ENCODE results near the gene RMP24.

RMP24 gene

DNA sequence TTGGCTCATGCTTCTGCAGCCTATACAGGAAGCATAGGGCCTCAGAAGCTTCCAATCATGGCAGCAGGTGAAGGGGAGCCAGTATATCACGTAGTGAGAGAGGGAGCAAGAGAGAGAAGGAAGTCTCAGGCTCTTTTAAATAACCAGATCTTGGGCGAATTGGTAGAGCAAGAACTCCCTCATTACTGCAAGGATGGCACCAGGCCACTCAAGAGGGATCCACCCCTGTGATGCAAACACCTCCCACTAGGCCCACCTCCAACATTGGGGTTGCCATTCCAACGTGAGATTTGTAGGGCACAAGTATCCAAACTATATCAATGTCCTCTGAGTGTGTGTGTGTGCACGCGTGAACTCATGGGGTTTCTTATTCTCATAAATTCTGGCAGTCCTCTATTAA, 37.6 kb upstream of the RMP24 start:
- H3K4me1 Mint-ChIP-seq (ENCODE audit: low read depth) = no peaks in the 10 kb centered on the region
- TF ChIP-seq, protein P1, sequence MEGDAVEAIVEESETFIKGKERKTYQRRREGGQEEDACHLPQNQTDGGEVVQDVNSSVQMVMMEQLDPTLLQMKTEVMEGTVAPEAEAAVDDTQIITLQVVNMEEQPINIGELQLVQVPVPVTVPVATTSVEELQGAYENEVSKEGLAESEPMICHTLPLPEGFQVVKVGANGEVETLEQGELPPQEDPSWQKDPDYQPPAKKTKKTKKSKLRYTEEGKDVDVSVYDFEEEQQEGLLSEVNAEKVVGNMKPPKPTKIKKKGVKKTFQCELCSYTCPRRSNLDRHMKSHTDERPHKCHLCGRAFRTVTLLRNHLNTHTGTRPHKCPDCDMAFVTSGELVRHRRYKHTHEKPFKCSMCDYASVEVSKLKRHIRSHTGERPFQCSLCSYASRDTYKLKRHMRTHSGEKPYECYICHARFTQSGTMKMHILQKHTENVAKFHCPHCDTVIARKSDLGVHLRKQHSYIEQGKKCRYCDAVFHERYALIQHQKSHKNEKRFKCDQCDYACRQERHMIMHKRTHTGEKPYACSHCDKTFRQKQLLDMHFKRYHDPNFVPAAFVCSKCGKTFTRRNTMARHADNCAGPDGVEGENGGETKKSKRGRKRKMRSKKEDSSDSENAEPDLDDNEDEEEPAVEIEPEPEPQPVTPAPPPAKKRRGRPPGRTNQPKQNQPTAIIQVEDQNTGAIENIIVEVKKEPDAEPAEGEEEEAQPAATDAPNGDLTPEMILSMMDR (IDR thresholded peaks at IDR 0.05) = no peak
- no peaks in the 10 kb centered on the region for H3K36me3 Mint-ChIP-seq (ENCODE audit: low read depth)
- no peak overlapping the region for H3K4me3 Mint-ChIP-seq (ENCODE audit: unreplicated experiment)
- H3K27me3 Mint-ChIP-seq (ENCODE audit: low read depth) = peaks cover 7% of the 10 kb centered on the region
- H3K9me3 Mint-ChIP-seq (ENCODE audit: low read depth) = peaks cover 5% of the 10 kb centered on the region
- no peak for DNase-seq (ENCODE audit: low spot score)
- H3K27ac Mint-ChIP-seq (ENCODE audit: unreplicated experiment) = no peak overlapping the region

DNA sequence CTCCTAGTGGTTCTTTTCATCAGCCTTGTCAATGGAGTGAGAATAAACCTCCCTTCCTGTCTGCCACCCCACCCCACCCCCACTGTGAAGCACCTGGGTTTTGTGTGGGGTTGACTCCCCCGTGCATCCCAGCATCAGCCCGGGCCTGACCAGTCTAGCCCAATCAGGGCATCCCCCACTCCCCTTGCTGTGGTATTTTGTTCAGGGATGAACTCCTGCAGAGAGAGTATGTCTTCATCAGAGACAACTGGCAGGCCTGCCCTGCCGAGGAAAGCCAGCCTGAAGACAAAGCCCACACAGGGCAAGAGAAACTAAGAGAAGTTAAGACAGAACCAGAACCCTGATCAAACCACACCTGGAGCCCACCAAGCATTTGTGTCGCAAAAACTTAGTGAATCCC, 36.7 kb upstream of the RMP24 start:
- H3K27me3 Mint-ChIP-seq (ENCODE audit: low read depth) = peaks cover 7% of the 10 kb centered on the region
- no peaks in the 10 kb centered on the region for H3K9me3 Mint-ChIP-seq (ENCODE audit: low read depth)
- H3K36me3 Mint-ChIP-seq (ENCODE audit: low read depth) = no peaks in the 10 kb centered on the region
- no peak overlapping the region for H3K4me3 Mint-ChIP-seq (ENCODE audit: unreplicated experiment)
- TF ChIP-seq, protein P1 (IDR thresholded peaks at IDR 0.05) = no peak
- DNase-seq (ENCODE audit: low spot score) = no peak
- no peaks in the 10 kb centered on the region for H3K4me1 Mint-ChIP-seq (ENCODE audit: low read depth)
- no peak overlapping the region for H3K27ac Mint-ChIP-seq (ENCODE audit: unreplicated experiment)

DNA sequence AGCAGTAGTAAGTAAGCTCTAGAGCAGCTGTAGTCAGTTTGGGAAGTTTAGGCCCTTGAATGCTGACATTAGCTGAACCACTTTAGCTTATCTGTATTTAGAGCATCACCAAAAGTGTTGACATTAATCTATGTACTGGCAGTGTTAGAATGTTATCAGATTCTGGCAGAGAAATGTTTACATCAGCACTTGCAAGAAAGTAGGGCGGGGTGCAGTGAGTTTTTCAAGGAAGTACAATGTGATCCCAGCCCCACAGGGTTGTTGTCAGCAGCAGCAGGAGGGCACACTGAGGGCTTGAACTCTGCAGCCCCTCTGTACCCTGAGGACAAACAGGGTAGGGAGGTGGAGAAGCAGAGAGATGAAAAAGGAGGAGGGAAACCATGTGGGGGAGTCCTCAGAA, 35.5 kb upstream of the RMP24 start:
- Mint-ChIP-seq H3K27me3 (ENCODE audit: low read depth) (peaks cover 7% of the 10 kb centered on the region), H3K27ac (ENCODE audit: unreplicated experiment) (no peak overlapping the region), H3K4me3 (ENCODE audit: unreplicated experiment) (no peak overlapping the region), H3K9me3 (ENCODE audit: low read depth) (no peaks in the 10 kb centered on the region), H3K36me3 (ENCODE audit: low read depth) (no peaks in the 10 kb centered on the region), H3K4me1 (ENCODE audit: low read depth) (no peaks in the 10 kb centered on the region)
- TF ChIP-seq, protein P1 (IDR thresholded peaks at IDR 0.05) = no peak
- no peak for DNase-seq (ENCODE audit: low spot score)

DNA sequence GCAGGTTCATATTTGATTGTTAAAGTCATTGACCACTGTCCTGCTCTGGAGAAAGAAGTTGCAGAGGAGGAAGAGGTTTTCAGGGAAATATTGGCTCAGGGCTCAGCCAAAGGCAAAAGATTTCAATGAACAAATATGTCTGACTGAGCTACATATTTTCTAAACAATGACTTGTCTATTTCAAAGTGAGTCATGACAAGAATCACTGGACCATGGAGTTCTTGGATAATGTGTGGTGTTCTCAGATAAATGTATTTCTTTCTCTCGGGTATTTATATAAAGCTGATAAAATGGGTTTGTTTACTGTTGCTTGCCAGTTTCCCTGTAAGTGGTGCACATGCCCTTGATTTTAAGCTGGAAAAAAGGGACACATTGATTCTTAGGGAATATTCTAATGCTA, 34.3 kb upstream of the RMP24 start:
- Mint-ChIP-seq H3K9me3 (ENCODE audit: low read depth) (no peaks in the 10 kb centered on the region), H3K27ac (ENCODE audit: unreplicated experiment) (no peak overlapping the region), H3K36me3 (ENCODE audit: low read depth) (no peaks in the 10 kb centered on the region), H3K4me3 (ENCODE audit: unreplicated experiment) (no peak overlapping the region), H3K27me3 (ENCODE audit: low read depth) (peaks cover 7% of the 10 kb centered on the region), H3K4me1 (ENCODE audit: low read depth) (no peaks in the 10 kb centered on the region)
- TF ChIP-seq, protein P1 (IDR thresholded peaks at IDR 0.05) = no peak
- no peak for DNase-seq (ENCODE audit: low spot score)

DNA sequence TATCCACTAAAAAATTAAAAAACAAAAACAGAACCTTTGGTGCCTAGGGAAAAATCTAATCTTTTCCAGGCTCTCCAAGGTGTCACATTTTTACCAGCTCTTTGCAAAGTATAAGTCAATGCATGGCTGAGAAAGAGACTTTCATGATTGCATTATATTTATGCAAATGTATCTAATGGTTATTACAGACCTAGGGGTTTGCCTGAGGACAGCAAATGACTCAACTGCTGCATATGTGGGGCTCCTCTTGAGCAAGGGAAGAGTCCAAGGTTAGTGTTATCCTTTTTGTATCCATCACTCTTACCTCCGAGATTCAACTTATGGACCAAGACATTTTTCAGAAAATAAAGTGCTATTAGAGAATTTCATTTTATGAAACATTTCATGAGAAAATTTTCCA, 33.9 kb upstream of the RMP24 start:
- TF ChIP-seq, protein P1 (IDR thresholded peaks at IDR 0.05) = no peak
- no peaks in the 10 kb centered on the region for H3K9me3 Mint-ChIP-seq (ENCODE audit: low read depth)
- H3K27ac Mint-ChIP-seq (ENCODE audit: unreplicated experiment) = no peak overlapping the region
- no peak for DNase-seq (ENCODE audit: low spot score)
- no peak overlapping the region for H3K4me3 Mint-ChIP-seq (ENCODE audit: unreplicated experiment)
- H3K27me3 Mint-ChIP-seq (ENCODE audit: low read depth) = peaks cover 7% of the 10 kb centered on the region
- no peaks in the 10 kb centered on the region for H3K36me3 Mint-ChIP-seq (ENCODE audit: low read depth)
- no peaks in the 10 kb centered on the region for H3K4me1 Mint-ChIP-seq (ENCODE audit: low read depth)

Measured in chondrocyte (in vitro differentiated cells).